Activated CD4-positive, alpha-beta T cell treated with anti-CD3 and anti-CD28 coated beads, Interleukin-2, amount 50 U/mL, for 48 hours (primary cell): ENCODE measurements around the gene AKAP17A.
"Not testable (repeated sequence)": the region's sequence is repeated elsewhere in the genome, so short reads cannot be mapped to it uniquely, and the experiment has no call there.

ENCODE experiments used
- DNase-seq, 2 experiments: peaks; one replicate each; pipeline ENCODE4 v3.0.0-alpha.2; 2020

Gene AKAP17A

GRCh38 chrX:1606496-1606895 is 15.1 kb downstream of the AKAP17A start:
- no peak for DNase-seq

GRCh38 chrX:1609311-1609710 is 17.9 kb downstream of the AKAP17A start:
- DNase-seq, result no peak

- DNase-seq, result no peak
These were observed 18.4 kb downstream of the AKAP17A start for GRCh38 chrX:1609762-1610161.

GRCh38 chrX:1610166-1610565 is 18.8 kb downstream of the AKAP17A start:
- DNase-seq, result no peak

GRCh38 chrX:1610736-1611135 is 19.3 kb downstream of the AKAP17A start:
- DNase-seq, result no peak

GRCh38 chrX:1612641-1613286 is 21.4 kb downstream of the AKAP17A start:
- DNase-seq, result no peak

GRCh38 chrX:1614927-1615326 is 23.5 kb downstream of the AKAP17A start, which contains the start of gene ASMT:
TSS of gene ASMT (plus strand) at chrX:1615059. CDS start at chrX:1615200, 141 bp downstream.
- no peak for DNase-seq

GRCh38 chrX:1618689-1619088 is 27.3 kb downstream of the AKAP17A start:
- no peak for DNase-seq

GRCh38 chrX:1623691-1624090 is 32.3 kb downstream of the AKAP17A start:
- DNase-seq, result no peak

- DNase-seq, result not testable (repeated sequence)
These were observed 32.9 kb downstream of the AKAP17A start for GRCh38 chrX:1624158-1624860.

GRCh38 chrX:1624861-1625215 is 33.4 kb downstream of the AKAP17A start:
- DNase-seq, result not testable (repeated sequence)

GRCh38 chrX:1629244-1629643 is 37.8 kb downstream of the AKAP17A start:
- DNase-seq, result no peak

- no peak for DNase-seq
These were observed 54.6 kb downstream of the AKAP17A start for GRCh38 chrX:1646009-1646408.

GRCh38 chrX:1649621-1650020 is 58.2 kb downstream of the AKAP17A start:
- no peak for DNase-seq
